ENCODE data around the gene CTDSPL.

- TF ChIP-seq POLR2AphosphoS5 (IDR thresholded peaks at IDR 0.05) (no peak), CTCF (IDR thresholded peaks at IDR 0.05) (no peak)
Measured at GRCh38 chr3:37992271-37993066, 130.8 kb downstream of the CTDSPL start.
